Activated B cell treated with CpG ODN at 0.5 μM for 24 hours (primary cell): ENCODE measurements around the gene OR52N1. TPM values are rescaled to one million over a fixed set of nuclear protein-coding genes. Genes with fewer than 3 reads are reported as not detected.

Experiments
- ATAC-seq: fragments of 200-7000 bp; cut with Tn5 transposase; one replicate; pipeline ENCODE4 v1.10.0; 2021; ENCODE audit warnings: low read depth, mild to moderate bottlenecking, moderate library complexity
- CTCF ChIA-PET: fragments of 350-600 bp; sonication (Branson Sonifier 250); formaldehyde crosslinking; loops from one replicate; lab custom pipeline; 2021; ENCODE audit warnings: antibody characterized with exemption; lab: Charles Lee
- POLR2A ChIA-PET: fragments of 350-600 bp; sonication (Branson Sonifier 250); formaldehyde crosslinking; loops from one replicate; lab custom pipeline; 2021; ENCODE audit warnings: antibody characterized with exemption; lab: Charles Lee
- DNase-seq: peaks from one replicate; pipeline ENCODE4 v3.0.0; 2022
- H3K27ac Mint-ChIP-seq: one replicate; pipeline ENCODE4 v1.8.0; 2020; ENCODE audit warnings: mixed read lengths
- H3K27me3 Mint-ChIP-seq: one replicate; pipeline ENCODE4 v1.8.0; 2021; ENCODE audit warnings: mixed read lengths
- H3K36me3 Mint-ChIP-seq: one replicate; pipeline ENCODE4 v1.8.0; 2021; ENCODE audit warnings: low read depth, mixed read lengths
- H3K4me1 Mint-ChIP-seq: one replicate; pipeline ENCODE4 v1.8.0; 2021; ENCODE audit warnings: mixed read lengths
- H3K4me3 Mint-ChIP-seq: one replicate; pipeline ENCODE4 v1.8.0; 2020; ENCODE audit warnings: mild to moderate bottlenecking, mixed read lengths
- H3K9me3 Mint-ChIP-seq: one replicate; pipeline ENCODE4 v1.8.0; 2020; ENCODE audit warnings: mixed read lengths
- intact Hi-C: fragments of 100-400 bp; cut with micrococcal nuclease; formaldehyde crosslinking; loops from one replicate; pipeline ENCODE4 v1.15.1; 2024
- total RNA-seq: library from RNA; stranded (reverse); gene quantifications from 2 replicates; pipeline ENCODE4 v1.2.3, GENCODE V29; 2022
- TF ChIP-seq, protein P1 (sequence below): fragments of 200-600 bp; IDR thresholded peaks from one replicate; pipeline ENCODE4 v1.8.0; 2022; ENCODE audit warnings: antibody characterized with exemption, mild to moderate bottlenecking

The OR52N1 gene
- total RNA-seq, 1 donor from 2014 or later = not detected

DNA sequence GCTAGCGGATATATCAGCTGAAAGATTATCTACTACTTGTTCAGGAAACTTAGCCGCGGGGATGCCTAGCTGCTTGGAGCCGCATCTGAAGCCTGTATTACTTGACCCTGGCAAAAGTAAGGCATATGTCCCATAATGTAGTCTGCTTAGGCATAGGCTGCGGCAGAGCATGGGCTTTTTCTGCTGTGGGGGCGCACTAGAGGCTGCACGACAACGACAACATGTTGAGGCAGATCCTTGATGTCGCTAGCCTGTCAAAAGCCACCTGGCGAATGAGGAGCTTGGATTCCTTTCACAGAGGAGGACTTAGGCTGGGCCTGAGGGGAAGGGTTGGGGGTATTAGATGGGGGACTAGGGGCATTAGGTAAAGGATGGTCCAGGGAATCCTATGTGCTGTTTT is 16.5 kb upstream of the OR52N1 start:
- no peaks in the 10 kb centered on the region for H3K36me3 Mint-ChIP-seq
- ChIA-PET POLR2A (interaction anchor here (1.2 kb wide), 1 partner anchor 123 kb away, joined by 5 read pairs; the partner anchor contains the start of gene TRIM5), CTCF (interaction anchor here (0.8 to 2.2 kb wide), 7 partner anchors 8 to 1171 kb away, joined by 3 to 20 read pairs (median 6); partner anchors contain the start of genes OR51D1 and TRIM5)
- ATAC-seq (no peak), DNase-seq (no peak)
- intact Hi-C loops = loop anchor here (5.0 kb wide), 1 partner anchor 425 kb away; the partner anchor contains the start of gene OR51M1
- H3K4me1 Mint-ChIP-seq = peaks cover 11% of the 10 kb centered on the region
- peaks cover 12% of the 10 kb centered on the region for H3K9me3 Mint-ChIP-seq
- H3K27me3 Mint-ChIP-seq = peaks cover 12% of the 10 kb centered on the region
- TF ChIP-seq, protein P1, sequence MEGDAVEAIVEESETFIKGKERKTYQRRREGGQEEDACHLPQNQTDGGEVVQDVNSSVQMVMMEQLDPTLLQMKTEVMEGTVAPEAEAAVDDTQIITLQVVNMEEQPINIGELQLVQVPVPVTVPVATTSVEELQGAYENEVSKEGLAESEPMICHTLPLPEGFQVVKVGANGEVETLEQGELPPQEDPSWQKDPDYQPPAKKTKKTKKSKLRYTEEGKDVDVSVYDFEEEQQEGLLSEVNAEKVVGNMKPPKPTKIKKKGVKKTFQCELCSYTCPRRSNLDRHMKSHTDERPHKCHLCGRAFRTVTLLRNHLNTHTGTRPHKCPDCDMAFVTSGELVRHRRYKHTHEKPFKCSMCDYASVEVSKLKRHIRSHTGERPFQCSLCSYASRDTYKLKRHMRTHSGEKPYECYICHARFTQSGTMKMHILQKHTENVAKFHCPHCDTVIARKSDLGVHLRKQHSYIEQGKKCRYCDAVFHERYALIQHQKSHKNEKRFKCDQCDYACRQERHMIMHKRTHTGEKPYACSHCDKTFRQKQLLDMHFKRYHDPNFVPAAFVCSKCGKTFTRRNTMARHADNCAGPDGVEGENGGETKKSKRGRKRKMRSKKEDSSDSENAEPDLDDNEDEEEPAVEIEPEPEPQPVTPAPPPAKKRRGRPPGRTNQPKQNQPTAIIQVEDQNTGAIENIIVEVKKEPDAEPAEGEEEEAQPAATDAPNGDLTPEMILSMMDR = no peak
- H3K4me3 Mint-ChIP-seq = no peak overlapping the region
- no peak overlapping the region for H3K27ac Mint-ChIP-seq

DNA sequence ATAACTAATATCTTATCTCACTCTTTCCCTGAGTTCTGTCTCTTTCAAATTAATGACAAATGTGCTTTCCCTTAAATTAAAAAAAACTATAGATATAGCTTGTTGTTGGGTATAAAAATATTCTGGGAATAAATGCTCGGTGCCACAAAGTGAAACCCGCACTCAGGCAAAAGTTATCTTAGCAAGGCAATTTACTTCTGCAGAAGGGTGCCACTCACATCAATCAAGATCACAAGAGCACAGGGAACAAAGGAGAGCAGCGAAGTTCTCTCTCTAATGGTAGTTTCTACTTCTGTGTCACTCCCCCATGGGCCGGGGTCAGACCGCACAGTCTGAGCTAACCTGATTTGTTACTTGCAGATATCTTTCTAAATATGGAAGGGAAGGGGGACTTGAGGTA is 12.9 kb upstream of the OR52N1 start:
- Mint-ChIP-seq H3K36me3 (no peaks in the 10 kb centered on the region), H3K4me1 (peaks cover 8% of the 10 kb centered on the region), H3K9me3 (peaks cover 12% of the 10 kb centered on the region), H3K27ac (no peak overlapping the region), H3K27me3 (peaks cover 8% of the 10 kb centered on the region), H3K4me3 (no peak overlapping the region)
- intact Hi-C loops = no loop called here
- DNase-seq = no peak
- CTCF ChIA-PET = interaction anchor here (2.2 to 2.6 kb wide), 2 partner anchors 119 to 328 kb away, joined by 6 to 10 read pairs; partner anchors contain the start of gene TRIM5
- POLR2A ChIA-PET = no interaction called here
- ATAC-seq = no peak
- TF ChIP-seq, protein P1 = no peak

DNA sequence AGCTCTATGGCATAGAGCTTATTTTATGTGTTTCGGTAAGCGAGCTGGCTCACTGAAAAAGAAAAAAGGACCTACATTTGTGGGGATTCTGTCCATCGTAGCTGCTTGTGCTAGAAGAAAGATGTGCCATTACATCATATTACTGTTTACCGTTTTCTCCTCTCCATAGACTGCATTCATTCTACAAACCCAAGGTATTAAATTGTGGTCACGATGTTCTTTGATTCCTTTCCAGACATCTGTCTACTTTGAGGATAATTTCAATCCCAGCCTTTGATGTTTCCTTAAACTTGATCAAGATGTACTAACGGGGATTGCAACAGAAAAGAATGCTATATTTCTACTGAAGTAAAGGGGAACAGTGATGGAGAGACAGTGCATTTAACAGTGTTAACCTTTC is 5.5 kb upstream of the OR52N1 start:
- Mint-ChIP-seq H3K27ac (no peak overlapping the region), H3K4me3 (no peak overlapping the region), H3K9me3 (no peaks in the 10 kb centered on the region), H3K27me3 (peaks cover 9% of the 10 kb centered on the region), H3K4me1 (no peaks in the 10 kb centered on the region), H3K36me3 (no peaks in the 10 kb centered on the region)
- no peak for ATAC-seq
- CTCF ChIA-PET = interaction anchor here (0.6 kb wide), 1 partner anchor 9 kb away, joined by 4 read pairs; no protein-coding TSS in a partner anchor
- no peak for DNase-seq
- POLR2A ChIA-PET = no interaction called here
- TF ChIP-seq, protein P1 = no peak
- intact Hi-C loops = no loop called here

DNA sequence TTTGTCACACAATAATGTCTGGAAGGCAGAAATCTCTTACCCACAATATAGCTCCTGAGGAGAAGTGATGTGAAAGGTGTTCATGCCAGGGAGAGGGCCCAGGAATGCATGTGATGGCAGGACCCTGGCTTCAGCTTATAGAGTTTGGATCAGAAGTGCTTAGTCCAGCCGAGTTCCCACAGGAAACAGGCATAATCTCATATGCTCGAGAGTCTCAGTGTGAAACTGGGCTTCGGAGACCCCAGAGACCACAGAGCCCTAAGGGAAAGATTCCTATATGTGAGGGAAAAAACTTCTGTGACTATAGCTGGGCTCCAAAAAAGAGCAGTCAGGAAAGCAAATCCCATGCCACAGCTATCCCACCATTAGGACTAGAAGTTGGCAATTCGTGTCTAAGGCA is 7.8 kb downstream of the OR52N1 start, which contains the start of gene OR52N5:
Gene OR52N5, minus strand, starts transcription at position 101 of the 400 bp plus-strand sequence. CDS start 4,721 bp downstream, outside the sequence.
- Mint-ChIP-seq H3K9me3 (no peaks in the 10 kb centered on the region), H3K27ac (no peak within 1 kb of the TSS), H3K4me1 (no peaks in the 10 kb centered on the region), H3K36me3 (no peaks in the 10 kb centered on the region), H3K27me3 (no peaks in the 10 kb centered on the region), H3K4me3 (no peak within 1 kb of the TSS)
- ATAC-seq (no peak), DNase-seq (no peak)
- CTCF ChIA-PET = no interaction called here
- intact Hi-C loops = no loop called here
- POLR2A ChIA-PET = no interaction called here
- TF ChIP-seq, protein P1 = no peak

DNA sequence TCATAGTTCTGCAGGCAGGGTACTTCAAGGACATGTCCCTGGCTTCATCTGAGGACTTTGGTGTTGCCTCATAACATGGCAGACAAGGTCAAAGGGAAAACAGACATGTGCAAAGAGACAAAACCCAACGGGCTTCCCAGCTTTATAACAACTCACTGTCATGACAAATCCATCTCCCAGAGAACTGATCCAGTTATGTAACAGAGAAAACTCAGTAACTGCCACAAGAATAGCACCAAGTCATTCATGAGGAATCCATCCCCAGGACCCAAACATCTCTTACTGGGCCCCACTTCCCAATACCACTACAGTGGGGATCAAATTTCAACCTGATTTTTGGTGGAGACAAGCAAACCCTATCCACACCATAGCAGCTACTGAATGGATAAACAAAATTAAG is 24.0 kb downstream of the OR52N1 start:
- Mint-ChIP-seq H3K9me3 (no peaks in the 10 kb centered on the region), H3K4me3 (no peak overlapping the region), H3K36me3 (no peaks in the 10 kb centered on the region), H3K27ac (no peak overlapping the region), H3K4me1 (no peaks in the 10 kb centered on the region), H3K27me3 (no peaks in the 10 kb centered on the region)
- CTCF ChIA-PET = no interaction called here
- ATAC-seq (no peak), DNase-seq (no peak)
- intact Hi-C loops = no loop called here
- TF ChIP-seq, protein P1 = no peak
- POLR2A ChIA-PET = no interaction called here
